ENCODE data around the gene PTPRR. TPM values are rescaled to one million over a fixed set of nuclear protein-coding genes. Genes with fewer than 3 reads are reported as not detected.

PTPRR gene
- total RNA-seq, 1 donor from 2014 or later = 0.31 TPM

GRCh38 chr12:70639535-70639934 is 281.0 kb downstream of the PTPRR start:
- no peak for ATAC-seq

GRCh38 chr12:70638639-70639360 is 281.7 kb downstream of the PTPRR start:
- intact Hi-C loops (cut with DNase I) = no loop called here
- DNase-seq (ENCODE audit: low spot score) = no peak

More at GRCh38 chr12:70639535-70639934, 281.0 kb downstream of the PTPRR start:
- intact Hi-C loops (cut with DNase I) = no loop called here
- DNase-seq (ENCODE audit: low spot score) = no peak

GRCh38 chr12:70637303-70638085 is 283.0 kb downstream of the PTPRR start, which contains the start of gene PTPRB:
TSS of gene PTPRB (minus strand) at chr12:70637429. CDS start at chr12:70637395, 34 bp downstream.
- intact Hi-C loops (cut with DNase I) = no loop called here
- ATAC-seq (no peak), DNase-seq (ENCODE audit: low spot score) (no peak)

More at GRCh38 chr12:70638639-70639360, 281.7 kb downstream of the PTPRR start:
- ATAC-seq = no peak

- intact Hi-C loops (cut with DNase I) = no loop called here
- DNase-seq (ENCODE audit: low spot score) = no peak
- ATAC-seq = no peak
These were observed 284.8 kb downstream of the PTPRR start for GRCh38 chr12:70635755-70636154.

- DNase-seq (ENCODE audit: low spot score) (no peak), ATAC-seq (no peak)
- intact Hi-C loops (cut with DNase I) = no loop called here
These were observed 291.6 kb downstream of the PTPRR start for GRCh38 chr12:70628701-70629480.

- DNase-seq (ENCODE audit: low spot score) (no peak), ATAC-seq (no peak)
- intact Hi-C loops (cut with DNase I) = no loop called here
These were observed 292.9 kb downstream of the PTPRR start for GRCh38 chr12:70627677-70628076.

- ATAC-seq (no peak), DNase-seq (ENCODE audit: low spot score) (no peak)
- intact Hi-C loops (cut with DNase I) = no loop called here
These were observed 294.4 kb downstream of the PTPRR start for GRCh38 chr12:70626180-70626579.

GRCh38 chr12:70619471-70620152 is 300.9 kb downstream of the PTPRR start:
- no peak for ATAC-seq
- intact Hi-C loops (cut with DNase I) = no loop called here
- no peak for DNase-seq (ENCODE audit: low spot score)

GRCh38 chr12:70618371-70618770 is 302.2 kb downstream of the PTPRR start:
- DNase-seq (ENCODE audit: low spot score) = no peak
- intact Hi-C loops (cut with DNase I) = no loop called here
- ATAC-seq = no peak

- no peak for ATAC-seq
These were observed 303.1 kb downstream of the PTPRR start for GRCh38 chr12:70617450-70617849.

GRCh38 chr12:70615174-70615866 is 305.2 kb downstream of the PTPRR start:
- ATAC-seq (no peak), DNase-seq (ENCODE audit: low spot score) (no peak)
- intact Hi-C loops (cut with DNase I) = no loop called here

More at GRCh38 chr12:70617450-70617849, 303.1 kb downstream of the PTPRR start:
- DNase-seq (ENCODE audit: low spot score) = no peak
- intact Hi-C loops (cut with DNase I) = no loop called here

- intact Hi-C loops (cut with DNase I) = no loop called here
- DNase-seq (ENCODE audit: low spot score) (peak; percentile 60), ATAC-seq (peak; percentile 73)
These were observed 310.6 kb downstream of the PTPRR start for GRCh38 chr12:70609739-70610491.

GRCh38 chr12:70609203-70609602 is 311.3 kb downstream of the PTPRR start:
- no peak for ATAC-seq
- intact Hi-C loops (cut with DNase I) = no loop called here
- DNase-seq (ENCODE audit: low spot score) = no peak

- no peak for ATAC-seq
- intact Hi-C loops (cut with DNase I) = no loop called here
- no peak for DNase-seq (ENCODE audit: low spot score)
These were observed 312.4 kb downstream of the PTPRR start for GRCh38 chr12:70608184-70608583.

- ATAC-seq (no peak), DNase-seq (ENCODE audit: low spot score) (no peak)
- intact Hi-C loops (cut with DNase I) = no loop called here
These were observed 313.4 kb downstream of the PTPRR start for GRCh38 chr12:70607107-70607506.

- intact Hi-C loops (cut with DNase I) = no loop called here
- ATAC-seq (no peak), DNase-seq (ENCODE audit: low spot score) (no peak)
These were observed 314.6 kb downstream of the PTPRR start for GRCh38 chr12:70605976-70606375.

- DNase-seq (ENCODE audit: low spot score) (no peak), ATAC-seq (no peak)
- intact Hi-C loops (cut with DNase I) = no loop called here
These were observed 315.9 kb downstream of the PTPRR start for GRCh38 chr12:70604662-70605061.

GRCh38 chr12:70603044-70603443 is 317.5 kb downstream of the PTPRR start:
- no peak for ATAC-seq
- DNase-seq (ENCODE audit: low spot score) = no peak
- intact Hi-C loops (cut with DNase I) = no loop called here
